Prostate gland (tissue), 2 donors: Measurements from ENCODE around the gene HOXA4.

Experiments
- CTCF ChIP-seq, 4 experiments: fragments of 200-600 bp in 2 of 4; fragments of 450-650 bp in 2 of 4; sonication (generic) in 2 of 4; IDR thresholded peaks; 1 replicate in 3 of 4; 2 replicates in 1 of 4; pipeline ENCODE4 v1.5.1; 2016 to 2019; ENCODE audit warnings: antibody characterized with exemption in 4 of 4, mild to moderate bottlenecking in 2 of 4, moderate library complexity in 2 of 4
- POLR2AphosphoS5 ChIP-seq: sonication (generic); formaldehyde crosslinking; IDR thresholded peaks from one replicate; pipeline ENCODE4 v1.6.1; 2017; ENCODE audit warnings: antibody characterized with exemption

- no peak for TF ChIP-seq POLR2AphosphoS5
- no peak for TF ChIP-seq CTCF (IDR thresholded peaks at IDR 0.05)
These were observed 15.4 kb upstream of the HOXA4 start for GRCh38 chr7:27145914-27146412.
